Measurements from ENCODE around the gene GNB3.

GNB3 gene

GRCh38 chr12:6823182-6824084 lies 17.3 kb upstream of the GNB3 start:
- in situ Hi-C loops (cut with MboI; ENCODE audit: low sequenced_read_pairs): loop anchor here (10.0 kb wide), 1 partner anchor 209 kb away; no protein-coding TSS in a partner anchor

- in situ Hi-C loops (cut with MboI; ENCODE audit: low sequenced_read_pairs): loop anchor here (10.0 kb wide), 1 partner anchor 209 kb away; no protein-coding TSS in a partner anchor
Measured at GRCh38 chr12:6824085-6824775, 16.5 kb upstream of the GNB3 start.

GRCh38 chr12:6824901-6825381 lies 15.8 kb upstream of the GNB3 start:
- in situ Hi-C loops (cut with MboI; ENCODE audit: low sequenced_read_pairs): loop anchor here (10.0 kb wide), 1 partner anchor 210 kb away; no protein-coding TSS in a partner anchor

DNA sequence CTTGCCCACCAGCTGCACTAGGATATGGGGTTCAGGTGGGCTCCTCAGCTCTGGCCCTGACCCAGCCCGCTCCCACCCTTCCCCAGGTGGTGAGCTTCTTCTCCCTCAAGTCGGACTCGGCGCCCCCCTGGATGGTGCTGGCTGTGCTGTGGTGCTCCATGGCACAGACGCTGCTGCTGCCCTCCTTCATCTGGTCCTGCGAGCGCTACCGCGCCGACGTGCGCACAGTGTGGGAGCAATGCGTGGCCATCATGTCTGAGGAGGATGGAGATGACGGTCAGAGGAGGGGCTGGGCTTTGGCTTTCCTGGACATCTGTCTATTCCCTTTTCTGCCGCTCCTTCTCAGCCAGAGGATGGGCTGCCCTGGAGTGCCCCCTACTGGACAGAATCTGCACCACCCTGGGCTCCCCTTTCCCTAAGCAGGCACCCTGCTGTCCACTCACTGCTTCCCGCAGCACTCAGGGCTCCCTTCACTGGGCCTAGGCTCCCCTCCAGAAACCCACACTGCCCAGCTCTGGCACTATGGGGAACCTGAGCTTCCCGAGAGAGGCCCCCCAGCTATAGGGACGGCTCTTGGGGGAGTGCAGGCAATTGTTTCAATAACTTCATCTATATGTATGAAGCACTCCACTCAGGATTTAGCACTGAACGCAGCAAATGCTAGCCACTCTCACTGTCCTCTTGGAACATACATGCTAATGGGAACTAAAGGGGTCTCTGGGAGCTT lies 15.2 kb upstream of the GNB3 start:
- in situ Hi-C loops (cut with MboI; ENCODE audit: low sequenced_read_pairs): loop anchor here (10.0 kb wide), 1 partner anchor 211 kb away; no protein-coding TSS in a partner anchor

DNA sequence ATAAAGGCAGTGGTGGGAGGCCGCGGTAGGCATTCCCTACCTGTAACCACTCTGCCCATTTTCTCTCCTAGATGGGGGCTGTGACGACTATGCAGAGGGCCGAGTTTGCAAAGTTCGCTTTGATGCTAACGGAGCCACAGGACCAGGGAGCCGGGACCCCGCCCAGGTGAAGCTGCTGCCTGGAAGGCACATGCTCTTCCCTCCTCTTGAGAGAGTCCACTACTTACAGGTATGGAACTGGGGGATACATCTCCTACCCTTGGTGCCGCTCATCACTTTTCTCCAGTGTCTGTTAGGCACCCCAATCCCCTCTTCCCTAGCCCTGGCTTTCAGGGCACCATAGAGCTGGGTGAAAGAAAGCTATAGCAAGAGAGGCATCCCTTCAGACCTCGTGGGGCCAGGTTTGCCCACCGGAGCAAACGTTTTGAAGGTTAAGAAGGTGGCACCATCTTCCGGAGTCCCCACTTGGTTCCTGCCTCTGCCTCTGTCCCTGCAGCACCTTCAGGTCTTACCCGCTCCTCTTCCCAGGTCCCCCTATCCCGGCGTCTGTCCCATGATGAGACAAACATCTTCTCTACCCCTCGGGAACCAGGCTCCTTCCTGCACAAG lies 14.5 kb upstream of the GNB3 start:
- in situ Hi-C loops (cut with MboI; ENCODE audit: low sequenced_read_pairs): loop anchor here (10.0 kb wide), 1 partner anchor 211 kb away; no protein-coding TSS in a partner anchor

DNA sequence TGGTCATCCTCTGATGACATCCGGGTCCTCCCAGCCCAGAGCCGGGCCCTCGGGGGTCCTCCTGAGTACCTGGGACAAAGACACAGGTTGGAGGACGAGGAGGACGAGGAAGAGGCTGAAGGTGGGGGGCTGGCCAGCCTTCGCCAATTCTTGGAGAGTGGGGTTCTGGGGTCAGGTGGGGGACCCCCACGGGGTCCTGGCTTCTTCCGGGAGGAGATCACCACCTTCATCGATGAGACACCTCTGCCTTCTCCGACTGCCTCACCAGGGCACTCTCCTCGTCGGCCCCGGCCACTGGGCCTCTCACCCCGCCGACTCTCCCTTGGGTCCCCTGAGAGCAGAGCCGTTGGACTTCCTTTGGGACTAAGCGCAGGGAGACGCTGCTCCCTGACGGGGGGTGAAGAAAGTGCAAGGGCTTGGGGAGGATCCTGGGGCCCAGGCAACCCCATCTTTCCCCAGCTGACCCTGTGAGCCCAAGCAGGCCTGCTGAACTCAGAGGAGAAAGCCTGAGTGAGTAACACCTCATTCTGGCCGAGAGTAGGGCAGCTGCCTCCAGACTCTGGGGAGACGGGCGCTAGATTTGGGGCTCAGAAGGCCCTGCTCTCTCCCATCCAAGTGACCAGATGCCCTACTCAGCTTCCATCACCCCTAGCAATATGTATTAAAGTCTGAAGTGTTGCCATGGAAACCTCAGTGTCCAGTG lies 13.8 kb upstream of the GNB3 start:
- in situ Hi-C loops (cut with MboI; ENCODE audit: low sequenced_read_pairs): loop anchor here (10.0 kb wide), 1 partner anchor 212 kb away; no protein-coding TSS in a partner anchor

DNA sequence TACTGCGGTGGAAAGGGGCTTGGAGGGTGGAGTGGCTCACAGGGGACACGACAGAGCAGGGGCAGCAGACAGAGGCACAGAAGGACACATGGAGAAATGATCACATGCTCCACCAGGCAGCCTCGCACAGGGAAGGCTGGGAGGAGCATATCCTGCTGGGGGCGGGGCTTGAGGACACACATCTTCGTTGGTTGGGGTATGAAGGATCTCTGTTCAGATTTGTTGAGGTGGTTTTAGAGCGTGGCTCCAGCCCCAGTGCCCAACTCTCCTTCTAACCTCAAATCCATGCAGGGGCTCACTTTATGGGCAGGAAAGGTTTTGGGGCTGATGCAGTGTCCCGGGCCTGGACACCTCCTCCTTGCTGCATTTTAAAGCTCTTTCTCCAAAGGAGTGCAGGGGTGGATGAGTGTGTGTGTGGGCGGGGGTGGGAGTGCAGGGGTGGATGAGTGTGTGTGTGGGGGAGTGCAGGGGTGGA lies 13.3 kb upstream of the GNB3 start:
- in situ Hi-C loops (cut with MboI; ENCODE audit: low sequenced_read_pairs): loop anchor here (10.0 kb wide), 1 partner anchor 213 kb away; no protein-coding TSS in a partner anchor

DNA sequence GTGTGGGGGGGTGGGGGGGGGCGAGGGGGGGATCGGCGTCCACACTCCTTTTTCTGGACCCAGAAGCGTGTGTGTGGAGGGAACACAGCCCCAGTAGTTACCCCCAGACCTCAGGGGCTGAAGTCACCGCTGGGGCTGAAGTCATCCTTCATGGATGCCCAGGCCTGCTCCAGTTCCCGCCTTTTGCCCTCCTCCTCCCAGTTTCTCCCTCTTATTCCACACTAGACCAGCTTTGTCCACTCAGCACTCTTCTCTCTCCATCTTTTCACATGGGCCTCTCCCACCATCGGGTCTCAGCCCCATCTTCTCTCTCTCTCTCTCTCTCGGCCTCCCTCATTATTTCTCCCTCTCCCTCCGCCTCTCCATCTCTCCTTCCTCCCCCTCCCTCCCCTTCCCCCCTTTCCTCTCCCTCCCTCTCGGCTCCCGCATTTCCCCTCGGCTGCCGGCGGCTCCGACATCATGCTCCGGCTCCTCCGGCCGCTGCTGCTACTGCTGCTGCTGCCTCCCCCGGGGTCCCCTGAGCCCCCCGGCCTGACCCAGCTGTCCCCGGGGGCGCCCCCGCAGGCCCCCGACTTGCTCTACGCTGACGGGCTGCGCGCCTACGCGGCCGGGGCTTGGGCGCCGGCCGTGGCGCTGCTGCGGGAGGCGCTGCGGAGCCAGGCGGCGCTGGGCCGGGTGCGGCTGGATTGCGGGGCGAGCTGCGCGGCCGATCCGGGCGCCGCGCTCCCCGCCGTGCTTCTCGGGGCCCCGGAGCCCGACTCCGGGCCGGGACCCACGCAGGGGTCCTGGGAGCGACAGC lies 12.5 kb upstream of the GNB3 start, which contains the start of gene P3H3:
Gene P3H3 (plus strand): TSS at position 426 of the 799 bp plus-strand sequence. CDS start 34 bp downstream, at position 460.
- in situ Hi-C loops (cut with MboI; ENCODE audit: low sequenced_read_pairs): loop anchor here (10.0 kb wide), 1 partner anchor 213 kb away; no protein-coding TSS in a partner anchor

DNA sequence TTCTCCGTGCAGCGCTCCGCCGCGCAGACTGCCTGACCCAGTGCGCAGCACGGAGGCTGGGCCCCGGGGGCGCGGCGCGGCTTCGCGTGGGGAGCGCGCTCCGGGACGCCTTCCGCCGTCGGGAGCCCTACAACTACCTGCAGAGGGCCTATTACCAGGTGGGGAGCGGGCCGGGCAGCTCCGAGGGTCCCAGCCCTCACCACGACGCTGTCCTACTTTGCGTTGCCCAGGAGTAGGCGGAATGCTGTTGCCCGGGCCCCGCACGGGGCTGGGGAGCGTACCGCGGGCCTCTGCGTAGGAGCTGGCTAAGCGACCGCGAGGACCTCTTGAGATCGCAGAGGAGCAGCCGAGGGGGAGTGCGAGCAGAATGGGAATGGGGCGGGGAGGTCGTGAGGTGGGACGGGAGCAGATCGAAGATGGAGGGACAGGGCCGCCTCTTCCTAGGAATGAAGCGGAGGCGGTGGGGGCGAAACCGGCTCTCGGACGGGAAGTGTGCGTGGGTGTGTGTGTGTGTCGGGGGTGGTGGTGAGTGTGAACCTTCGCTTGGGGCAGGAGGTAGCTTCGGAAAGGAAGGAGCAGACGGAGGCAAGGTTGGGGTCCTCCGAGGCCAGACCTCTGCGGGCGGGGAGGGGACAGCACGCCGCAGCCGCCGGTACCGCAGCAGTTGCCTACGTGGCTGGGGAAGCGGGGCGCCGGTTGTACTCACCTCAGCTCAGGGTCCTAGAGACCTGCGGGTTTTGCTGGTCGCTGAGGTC lies 11.8 kb upstream of the GNB3 start:
- in situ Hi-C loops (cut with MboI; ENCODE audit: low sequenced_read_pairs): loop anchor here (10.0 kb wide), 1 partner anchor 214 kb away; no protein-coding TSS in a partner anchor

- in situ Hi-C loops (cut with MboI; ENCODE audit: low sequenced_read_pairs): loop anchor here (10.0 kb wide), 1 partner anchor 215 kb away; no protein-coding TSS in a partner anchor
Measured at GRCh38 chr12:6829536-6830220, 11.0 kb upstream of the GNB3 start.

DNA sequence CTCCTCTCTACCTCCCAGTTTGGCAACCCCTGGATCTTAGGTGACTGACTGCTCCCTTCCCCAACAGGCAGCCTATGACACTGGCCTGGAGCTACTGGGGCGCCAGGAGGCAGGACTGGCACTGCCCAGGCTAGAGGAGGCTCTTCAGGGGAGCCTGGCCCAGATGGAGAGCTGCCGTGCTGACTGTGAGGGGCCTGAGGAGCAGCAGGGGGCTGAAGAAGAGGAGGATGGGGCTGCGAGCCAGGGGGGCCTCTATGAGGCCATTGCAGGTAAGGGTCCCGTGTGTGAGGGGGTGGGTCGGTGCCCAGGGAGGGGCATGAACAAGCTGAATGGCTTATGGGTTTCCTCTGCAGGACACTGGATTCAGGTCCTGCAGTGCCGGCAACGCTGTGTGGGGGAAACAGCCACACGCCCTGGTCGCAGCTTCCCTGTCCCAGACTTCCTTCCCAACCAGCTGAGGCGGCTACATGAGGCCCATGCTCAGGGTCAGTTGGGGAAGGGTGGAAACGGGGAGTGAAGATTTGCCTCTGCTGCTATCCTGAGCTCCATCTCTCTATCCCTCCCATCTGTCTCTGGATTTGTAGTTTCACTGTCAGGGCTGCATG lies 10.3 kb upstream of the GNB3 start:
- in situ Hi-C loops (cut with MboI; ENCODE audit: low sequenced_read_pairs): no loop called here

DNA sequence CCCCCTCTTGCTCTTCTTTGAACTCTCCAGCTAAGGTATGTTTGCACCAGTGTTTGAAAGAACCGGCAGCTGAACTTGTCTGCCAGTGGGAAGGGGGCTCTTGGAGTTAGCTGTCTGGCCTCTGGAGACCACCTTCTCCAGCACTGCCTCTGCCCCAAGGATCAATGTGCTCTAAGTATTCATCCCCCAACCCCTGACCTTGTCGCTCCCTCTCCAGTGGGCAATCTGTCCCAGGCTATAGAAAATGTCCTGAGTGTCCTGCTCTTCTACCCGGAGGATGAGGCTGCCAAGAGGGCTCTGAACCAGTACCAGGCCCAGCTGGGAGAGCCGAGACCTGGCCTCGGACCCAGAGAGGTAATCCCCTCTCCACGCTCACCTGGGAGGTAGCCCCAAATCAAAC lies 9.7 kb upstream of the GNB3 start:
- in situ Hi-C loops (cut with MboI; ENCODE audit: low sequenced_read_pairs): no loop called here

GRCh38 chr12:6831450-6831995 lies 9.2 kb upstream of the GNB3 start:
- in situ Hi-C loops (cut with MboI; ENCODE audit: low sequenced_read_pairs): no loop called here

DNA sequence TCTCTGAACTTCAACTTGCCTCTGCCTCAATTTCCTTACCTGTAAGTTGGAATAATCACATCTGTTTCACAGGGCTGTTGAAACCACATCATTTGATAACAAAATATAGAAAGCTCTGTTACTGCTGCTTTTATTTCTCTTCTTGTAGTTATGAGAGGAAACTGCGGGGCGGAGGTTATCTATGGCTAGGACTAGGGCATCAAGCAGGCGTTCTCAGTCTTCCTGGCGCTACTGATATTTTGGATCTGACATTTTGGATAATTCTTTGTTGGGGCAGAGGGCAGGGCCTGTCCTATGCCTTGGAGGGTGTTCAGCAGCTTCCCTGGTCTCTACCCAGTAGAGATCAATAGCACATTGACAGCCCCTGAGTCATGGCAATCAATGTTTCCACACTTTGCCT lies 8.6 kb upstream of the GNB3 start:
- in situ Hi-C loops (cut with MboI; ENCODE audit: low sequenced_read_pairs): no loop called here

DNA sequence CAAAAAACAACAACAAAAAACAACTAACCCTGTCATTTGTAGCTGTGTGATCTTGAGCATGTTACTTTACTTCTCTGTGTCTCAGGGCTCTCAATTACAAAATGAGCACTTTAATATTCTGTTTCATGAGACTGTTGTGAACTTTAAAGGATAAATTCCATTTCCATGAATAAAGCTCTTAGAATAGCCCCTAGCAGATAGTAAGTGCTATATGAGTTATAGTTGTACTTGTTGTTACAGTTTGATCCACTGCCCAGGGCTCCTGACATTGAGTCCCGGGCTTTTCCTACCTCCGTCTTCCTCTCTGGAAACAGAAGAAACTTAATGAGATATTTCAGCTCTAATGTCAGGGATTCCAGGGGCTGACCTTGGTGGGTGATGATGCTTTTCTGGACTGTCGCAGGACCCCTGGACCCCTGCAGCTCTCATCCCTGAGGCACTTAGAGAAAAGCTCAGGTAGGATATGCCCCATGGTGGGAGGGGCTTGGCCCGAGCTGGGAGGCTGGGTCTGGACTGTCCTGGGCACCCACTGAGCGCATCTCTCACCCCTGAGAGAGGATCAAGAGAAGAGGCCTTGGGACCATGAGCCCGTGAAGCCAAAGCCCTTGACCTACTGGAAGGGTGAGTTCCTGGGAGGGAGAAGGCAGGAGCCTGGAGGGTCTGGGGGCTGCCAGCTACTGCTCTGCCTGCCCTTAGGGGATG lies 7.4 kb upstream of the GNB3 start:
- in situ Hi-C loops (cut with MboI; ENCODE audit: low sequenced_read_pairs): no loop called here

DNA sequence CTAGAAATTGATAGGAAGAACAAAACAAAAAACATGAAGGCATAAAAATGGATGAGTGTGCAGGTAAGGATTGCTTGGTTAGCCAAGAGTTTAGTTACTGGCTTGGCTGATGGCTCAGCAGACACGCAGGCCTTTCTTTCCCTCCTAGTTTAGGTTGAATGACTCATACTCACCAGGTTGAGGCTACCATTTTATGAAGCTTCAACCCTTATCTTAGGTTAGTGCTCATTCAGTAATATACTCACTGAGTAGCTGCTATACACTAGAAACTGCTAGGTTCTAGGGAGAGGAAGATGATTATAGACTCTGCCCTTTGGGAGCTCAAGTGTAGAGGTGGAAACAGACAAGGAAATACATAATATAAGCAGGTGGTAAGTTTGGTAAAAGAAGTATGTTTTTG lies 6.5 kb upstream of the GNB3 start:
- in situ Hi-C loops (cut with MboI; ENCODE audit: low sequenced_read_pairs): no loop called here
